HepG2 (cell line): ENCODE data around the gene MRPS25. TPM values are rescaled to one million over a fixed set of nuclear protein-coding genes. Genes with fewer than 3 reads are reported as not detected.
A peak's percentile ranks its signal among the peaks of the same experiment; 100 is the strongest.

ENCODE experiments used
- BORCS8-MEF2B ChIP-seq: sonication (generic); formaldehyde crosslinking; IDR thresholded peaks from 2 replicates; pipeline ENCODE4 v1.8.0; 2022; ENCODE audit warnings: mild to moderate bottlenecking, missing genetic modification reagents
- FOSL1 ChIP-seq: sonication (generic); formaldehyde crosslinking; IDR thresholded peaks from 2 replicates; pipeline ENCODE4 v1.9.0; 2021; ENCODE audit warnings: missing genetic modification reagents, borderline replicate concordance
- GATAD1 ChIP-seq: IDR thresholded peaks from 2 replicates; pipeline ENCODE4 v1.6.1; 2016; ENCODE audit warnings: missing genetic modification reagents, missing compliant biosample characterization
- GPN1 ChIP-seq: sonication (generic); formaldehyde crosslinking; IDR thresholded peaks from 2 replicates; pipeline ENCODE4 v1.5.1; 2020; ENCODE audit warnings: missing genetic modification reagents, borderline replicate concordance
- NR2F1 ChIP-seq, 2 experiments: fragments of 450-650 bp in 1 of 2; formaldehyde crosslinking in 1 of 2; IDR thresholded peaks; 2 replicates each; pipeline versions ENCODE4 v1.5.0 to v1.6.1; 2016 to 2020; ENCODE audit warnings: mild to moderate bottlenecking in 1 of 2, missing compliant biosample characterization in 1 of 2, missing genetic modification reagents in 1 of 2, moderate library complexity in 1 of 2
- RXRA ChIP-seq: sonication (generic); formaldehyde crosslinking; IDR thresholded peaks from 2 replicates; pipeline ENCODE4 v1.5.1; 2020; ENCODE audit warnings: missing genetic modification reagents
- SUZ12 ChIP-seq: fragments of 150-350 bp; IDR thresholded peaks from 2 replicates; pipeline ENCODE4 v1.6.1; 2014; ENCODE audit warnings: low read depth, low read length
- ZNF343 ChIP-seq: sonication (generic); formaldehyde crosslinking; IDR thresholded peaks from 2 replicates; pipeline ENCODE4 v1.4.0; 2020; ENCODE audit warnings: mild to moderate bottlenecking, missing genetic modification reagents
- ZNF572 ChIP-seq: sonication (generic); formaldehyde crosslinking; IDR thresholded peaks from 2 replicates; pipeline ENCODE4 v1.5.1; 2020; ENCODE audit warnings: mild to moderate bottlenecking, missing genetic modification reagents
- polyA plus RNA-seq, 8 experiments: library from polyadenylated mRNA; depleted of rRNA in 3 of 8; stranded (reverse) in 7 of 8; unstranded in 1 of 8; fragments of >200 nt; fragmentation: Illumina TruSeq in 4 of 8; extraction: Trizol in 4 of 8; gene quantifications; 2 replicates each; pipeline versions ENCODE4 v1.2.1 to v1.2.3, GENCODE V29; 2011 to 2016; ENCODE audit warnings: low read depth in 4 of 8, missing spikeins in 1 of 8, mixed read lengths in 1 of 8; ENCODE audit not compliant: insufficient read depth in 1 of 8
- total RNA-seq, 5 experiments: library from RNA; depleted of rRNA; stranded (reverse); fragments of >200 nt; fragmentation: Illumina TruSeq; extraction: Trizol; gene quantifications; 2 replicates each; pipeline ENCODE4 v1.2.3, GENCODE V29; 2016; ENCODE audit warnings: low read depth in 1 of 5
- TF ChIP-seq, protein P1 (sequence below): sonication (generic); formaldehyde crosslinking; conservative IDR thresholded peaks from 2 replicates; pipeline ENCODE4 v1.4.0; 2020; ENCODE audit warnings: mild to moderate bottlenecking, missing genetic modification reagents, moderate library complexity
- TF ChIP-seq, protein P2 (sequence below): sonication (generic); formaldehyde crosslinking; IDR thresholded peaks from 2 replicates; pipeline ENCODE4 v1.5.0; 2020; ENCODE audit warnings: mild to moderate bottlenecking, missing genetic modification reagents
- TF ChIP-seq, protein P3 (sequence below): sonication (generic); formaldehyde crosslinking; IDR thresholded peaks from 2 replicates; pipeline ENCODE4 v1.8.1; 2023; ENCODE audit warnings: mild to moderate bottlenecking, missing genetic modification reagents
- TF ChIP-seq, protein P4 (sequence below): sonication (generic); formaldehyde crosslinking; IDR thresholded peaks from 2 replicates; pipeline ENCODE4 v1.9.0; 2021; ENCODE audit warnings: missing genetic modification reagents, borderline replicate concordance
- TF ChIP-seq, protein P5 (sequence below): sonication (generic); formaldehyde crosslinking; IDR thresholded peaks from 2 replicates; pipeline ENCODE4 v1.8.1; 2023; ENCODE audit warnings: mild to moderate bottlenecking, inconsistent platforms, moderate library complexity, missing genetic modification reagents, borderline replicate concordance
- TF ChIP-seq, protein P6 (sequence below): sonication (generic); formaldehyde crosslinking; IDR thresholded peaks from 2 replicates; pipeline ENCODE4 v1.4.0; 2020; ENCODE audit warnings: missing genetic modification reagents

Gene MRPS25
- total and polyA plus RNA-seq, 2 of the 13 experiments (the other 11 are each of a cell fraction or from before 2014, with no cell fraction given), result 60.1 to 74.3 TPM

DNA sequence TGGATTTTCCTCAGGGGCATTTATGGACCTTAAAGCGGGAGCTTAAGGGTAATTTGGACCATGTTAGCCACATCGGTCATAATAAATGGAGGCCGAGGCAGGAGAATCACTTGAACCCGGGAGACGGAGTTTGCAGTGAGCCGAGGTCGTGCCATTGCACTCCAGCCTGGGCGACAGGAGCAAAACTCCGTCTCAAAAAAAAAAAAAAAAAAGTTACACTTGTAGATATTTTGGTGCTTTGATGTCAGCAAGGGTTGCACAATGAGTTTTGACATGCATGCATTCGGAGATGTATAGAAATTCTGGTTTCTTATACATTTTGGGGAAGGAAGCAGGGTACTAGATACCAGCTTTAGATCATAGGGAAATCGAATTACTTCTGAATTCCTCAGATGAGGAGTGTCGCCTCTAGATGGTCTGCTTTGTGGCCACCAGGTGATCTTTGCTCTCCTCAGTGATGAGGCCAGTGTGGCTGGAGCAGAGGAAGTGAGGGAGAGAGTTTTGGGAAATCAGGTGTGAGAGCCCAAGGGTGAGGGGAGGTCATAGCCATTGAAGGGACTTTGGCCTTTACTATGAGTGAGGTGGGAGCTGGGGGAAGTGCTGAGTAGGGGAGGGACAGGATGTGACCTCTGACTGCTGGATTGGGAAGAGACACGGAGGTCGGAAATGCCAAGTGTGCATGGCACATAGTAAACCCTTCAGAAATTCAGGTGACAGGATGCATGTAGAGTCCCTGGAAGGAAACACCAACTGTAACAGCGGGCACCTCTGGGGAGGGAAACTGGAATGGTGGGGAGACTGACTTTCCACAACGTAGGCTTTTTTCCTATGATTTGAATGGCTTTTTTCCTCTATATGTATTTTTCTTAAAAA, 42.2 kb upstream of the MRPS25 start (continued):
- TF ChIP-seq, protein P1, sequence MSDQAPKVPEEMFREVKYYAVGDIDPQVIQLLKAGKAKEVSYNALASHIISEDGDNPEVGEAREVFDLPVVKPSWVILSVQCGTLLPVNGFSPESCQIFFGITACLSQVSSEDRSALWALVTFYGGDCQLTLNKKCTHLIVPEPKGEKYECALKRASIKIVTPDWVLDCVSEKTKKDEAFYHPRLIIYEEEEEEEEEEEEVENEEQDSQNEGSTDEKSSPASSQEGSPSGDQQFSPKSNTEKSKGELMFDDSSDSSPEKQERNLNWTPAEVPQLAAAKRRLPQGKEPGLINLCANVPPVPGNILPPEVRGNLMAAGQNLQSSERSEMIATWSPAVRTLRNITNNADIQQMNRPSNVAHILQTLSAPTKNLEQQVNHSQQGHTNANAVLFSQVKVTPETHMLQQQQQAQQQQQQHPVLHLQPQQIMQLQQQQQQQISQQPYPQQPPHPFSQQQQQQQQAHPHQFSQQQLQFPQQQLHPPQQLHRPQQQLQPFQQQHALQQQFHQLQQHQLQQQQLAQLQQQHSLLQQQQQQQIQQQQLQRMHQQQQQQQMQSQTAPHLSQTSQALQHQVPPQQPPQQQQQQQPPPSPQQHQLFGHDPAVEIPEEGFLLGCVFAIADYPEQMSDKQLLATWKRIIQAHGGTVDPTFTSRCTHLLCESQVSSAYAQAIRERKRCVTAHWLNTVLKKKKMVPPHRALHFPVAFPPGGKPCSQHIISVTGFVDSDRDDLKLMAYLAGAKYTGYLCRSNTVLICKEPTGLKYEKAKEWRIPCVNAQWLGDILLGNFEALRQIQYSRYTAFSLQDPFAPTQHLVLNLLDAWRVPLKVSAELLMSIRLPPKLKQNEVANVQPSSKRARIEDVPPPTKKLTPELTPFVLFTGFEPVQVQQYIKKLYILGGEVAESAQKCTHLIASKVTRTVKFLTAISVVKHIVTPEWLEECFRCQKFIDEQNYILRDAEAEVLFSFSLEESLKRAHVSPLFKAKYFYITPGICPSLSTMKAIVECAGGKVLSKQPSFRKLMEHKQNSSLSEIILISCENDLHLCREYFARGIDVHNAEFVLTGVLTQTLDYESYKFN, result peak; percentile 95
- TF ChIP-seq, protein P2, sequence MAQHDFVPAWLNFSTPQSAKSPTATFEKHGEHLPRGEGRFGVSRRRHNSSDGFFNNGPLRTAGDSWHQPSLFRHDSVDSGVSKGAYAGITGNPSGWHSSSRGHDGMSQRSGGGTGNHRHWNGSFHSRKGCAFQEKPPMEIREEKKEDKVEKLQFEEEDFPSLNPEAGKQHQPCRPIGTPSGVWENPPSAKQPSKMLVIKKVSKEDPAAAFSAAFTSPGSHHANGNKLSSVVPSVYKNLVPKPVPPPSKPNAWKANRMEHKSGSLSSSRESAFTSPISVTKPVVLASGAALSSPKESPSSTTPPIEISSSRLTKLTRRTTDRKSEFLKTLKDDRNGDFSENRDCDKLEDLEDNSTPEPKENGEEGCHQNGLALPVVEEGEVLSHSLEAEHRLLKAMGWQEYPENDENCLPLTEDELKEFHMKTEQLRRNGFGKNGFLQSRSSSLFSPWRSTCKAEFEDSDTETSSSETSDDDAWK, result no peak
- TF ChIP-seq, protein P3, sequence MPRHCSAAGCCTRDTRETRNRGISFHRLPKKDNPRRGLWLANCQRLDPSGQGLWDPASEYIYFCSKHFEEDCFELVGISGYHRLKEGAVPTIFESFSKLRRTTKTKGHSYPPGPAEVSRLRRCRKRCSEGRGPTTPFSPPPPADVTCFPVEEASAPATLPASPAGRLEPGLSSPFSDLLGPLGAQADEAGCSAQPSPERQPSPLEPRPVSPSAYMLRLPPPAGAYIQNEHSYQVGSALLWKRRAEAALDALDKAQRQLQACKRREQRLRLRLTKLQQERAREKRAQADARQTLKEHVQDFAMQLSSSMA (CRISPR knock-in tag), result no peak
- TF ChIP-seq, protein P4, sequence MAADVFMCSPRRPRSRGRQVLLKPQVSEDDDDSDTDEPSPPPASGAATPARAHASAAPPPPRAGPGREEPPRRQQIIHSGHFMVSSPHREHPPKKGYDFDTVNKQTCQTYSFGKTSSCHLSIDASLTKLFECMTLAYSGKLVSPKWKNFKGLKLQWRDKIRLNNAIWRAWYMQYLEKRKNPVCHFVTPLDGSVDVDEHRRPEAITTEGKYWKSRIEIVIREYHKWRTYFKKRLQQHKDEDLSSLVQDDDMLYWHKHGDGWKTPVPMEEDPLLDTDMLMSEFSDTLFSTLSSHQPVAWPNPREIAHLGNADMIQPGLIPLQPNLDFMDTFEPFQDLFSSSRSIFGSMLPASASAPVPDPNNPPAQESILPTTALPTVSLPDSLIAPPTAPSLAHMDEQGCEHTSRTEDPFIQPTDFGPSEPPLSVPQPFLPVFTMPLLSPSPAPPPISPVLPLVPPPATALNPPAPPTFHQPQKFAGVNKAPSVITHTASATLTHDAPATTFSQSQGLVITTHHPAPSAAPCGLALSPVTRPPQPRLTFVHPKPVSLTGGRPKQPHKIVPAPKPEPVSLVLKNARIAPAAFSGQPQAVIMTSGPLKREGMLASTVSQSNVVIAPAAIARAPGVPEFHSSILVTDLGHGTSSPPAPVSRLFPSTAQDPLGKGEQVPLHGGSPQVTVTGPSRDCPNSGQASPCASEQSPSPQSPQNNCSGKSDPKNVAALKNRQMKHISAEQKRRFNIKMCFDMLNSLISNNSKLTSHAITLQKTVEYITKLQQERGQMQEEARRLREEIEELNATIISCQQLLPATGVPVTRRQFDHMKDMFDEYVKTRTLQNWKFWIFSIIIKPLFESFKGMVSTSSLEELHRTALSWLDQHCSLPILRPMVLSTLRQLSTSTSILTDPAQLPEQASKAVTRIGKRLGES (CRISPR knock-in tag), result no peak
- no peak for TF ChIP-seq FOSL1
- TF ChIP-seq ZNF343 (CRISPR knock-in tag), result no peak
- TF ChIP-seq, protein P5, sequence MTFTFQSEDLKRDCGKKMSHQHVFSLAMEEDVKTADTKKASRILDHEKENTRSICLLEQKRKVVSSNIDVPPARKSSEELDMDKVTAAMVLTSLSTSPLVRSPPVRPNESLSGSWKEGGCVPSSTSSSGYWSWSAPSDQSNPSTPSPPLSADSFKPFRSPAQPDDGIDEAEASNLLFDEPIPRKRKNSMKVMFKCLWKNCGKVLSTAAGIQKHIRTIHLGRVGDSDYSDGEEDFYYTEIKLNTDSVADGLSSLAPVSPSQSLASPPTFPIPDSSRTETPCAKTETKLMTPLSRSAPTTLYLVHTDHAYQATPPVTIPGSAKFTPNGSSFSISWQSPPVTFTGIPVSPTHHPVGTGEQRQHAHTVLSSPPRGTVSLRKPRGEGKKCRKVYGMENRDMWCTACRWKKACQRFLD (CRISPR knock-in tag), result no peak
- TF ChIP-seq, protein P6, sequence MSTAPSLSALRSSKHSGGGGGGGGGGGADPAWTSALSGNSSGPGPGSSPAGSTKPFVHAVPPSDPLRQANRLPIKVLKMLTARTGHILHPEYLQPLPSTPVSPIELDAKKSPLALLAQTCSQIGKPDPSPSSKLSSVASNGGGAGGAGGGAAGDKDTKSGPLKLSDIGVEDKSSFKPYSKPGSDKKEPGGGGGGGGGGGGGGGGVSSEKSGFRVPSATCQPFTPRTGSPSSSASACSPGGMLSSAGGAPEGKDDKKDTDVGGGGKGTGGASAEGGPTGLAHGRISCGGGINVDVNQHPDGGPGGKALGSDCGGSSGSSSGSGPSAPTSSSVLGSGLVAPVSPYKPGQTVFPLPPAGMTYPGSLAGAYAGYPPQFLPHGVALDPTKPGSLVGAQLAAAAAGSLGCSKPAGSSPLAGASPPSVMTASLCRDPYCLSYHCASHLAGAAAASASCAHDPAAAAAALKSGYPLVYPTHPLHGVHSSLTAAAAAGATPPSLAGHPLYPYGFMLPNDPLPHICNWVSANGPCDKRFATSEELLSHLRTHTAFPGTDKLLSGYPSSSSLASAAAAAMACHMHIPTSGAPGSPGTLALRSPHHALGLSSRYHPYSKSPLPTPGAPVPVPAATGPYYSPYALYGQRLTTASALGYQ (CRISPR knock-in tag), result peak; percentile 60; the same call in 1 of the 2 replicates
- TF ChIP-seq NR2F1 (CRISPR knock-in tag; IDR thresholded peaks at IDR 0.05), result peak; percentile 70 to 88
- TF ChIP-seq GPN1 (CRISPR knock-in tag), result no peak
- TF ChIP-seq GATAD1 (CRISPR knock-in tag), result no peak
- no peak for TF ChIP-seq BORCS8-MEF2B (CRISPR knock-in tag)
- peak; percentile 96 for TF ChIP-seq RXRA (CRISPR knock-in tag)
- TF ChIP-seq SUZ12, result no peak
- peak; percentile 65; the same call in 1 of the 2 replicates for TF ChIP-seq ZNF572 (CRISPR knock-in tag)
